Measurements from ENCODE around the gene EXTL1.

- TF ChIP-seq CTCF (IDR thresholded peaks at IDR 0.05) (no peak), POLR2A (IDR thresholded peaks at IDR 0.05) (no peak)
Observed at GRCh38 chr1:25994402-25995150, 27.0 kb upstream of the EXTL1 start.

Measured in thyroid gland (tissue), 4 donors.